Mesothelial cell of epicardium (in vitro differentiated cells): ENCODE measurements around the gene DGCR8. TPM values are rescaled to one million over a fixed set of nuclear protein-coding genes. Genes with fewer than 3 reads are reported as not detected.
"Not testable (repeated sequence)": the region's sequence is repeated elsewhere in the genome, so short reads cannot be mapped to it uniquely, and the experiment has no call there.

ENCODE experiments used
- DNase-seq, 2 experiments: peaks; one replicate each; pipeline ENCODE4 v3.0.0; 2021; ENCODE audit warnings: low spot score in 2 of 2; ENCODE audit not compliant: unreplicated experiment in 2 of 2
- H3K27ac Mint-ChIP-seq: 2 replicates; pipeline ENCODE4 v1.8.0; 2021; ENCODE audit warnings: mixed read lengths
- H3K27me3 Mint-ChIP-seq: 2 replicates; pipeline ENCODE4 v1.8.0; 2021; ENCODE audit warnings: low read depth, mixed read lengths
- H3K36me3 Mint-ChIP-seq: 2 replicates; pipeline ENCODE4 v1.8.0; 2021; ENCODE audit warnings: mixed read lengths
- H3K4me1 Mint-ChIP-seq: 2 replicates; pipeline ENCODE4 v1.8.0; 2021; ENCODE audit warnings: mixed read lengths
- H3K4me3 Mint-ChIP-seq: 2 replicates; pipeline ENCODE4 v1.8.0; 2021; ENCODE audit warnings: mild to moderate bottlenecking, moderate library complexity, mixed read lengths
- H3K9me3 Mint-ChIP-seq: 2 replicates; pipeline ENCODE4 v1.8.0; 2021; ENCODE audit warnings: mixed read lengths
- total RNA-seq: library from RNA; stranded (reverse); gene quantifications from 3 replicates; pipeline ENCODE4 v1.2.1, GENCODE V29; 2021
- TF ChIP-seq, protein P1 (sequence below): fragments of 200-600 bp; sonication (generic); IDR thresholded peaks from one replicate; pipeline ENCODE4 v1.5.0; 2021; ENCODE audit warnings: antibody characterized with exemption; ENCODE audit not compliant: unreplicated experiment

DGCR8 gene
- total RNA-seq, 1 donor from 2014 or later = 71.5 TPM

DNA sequence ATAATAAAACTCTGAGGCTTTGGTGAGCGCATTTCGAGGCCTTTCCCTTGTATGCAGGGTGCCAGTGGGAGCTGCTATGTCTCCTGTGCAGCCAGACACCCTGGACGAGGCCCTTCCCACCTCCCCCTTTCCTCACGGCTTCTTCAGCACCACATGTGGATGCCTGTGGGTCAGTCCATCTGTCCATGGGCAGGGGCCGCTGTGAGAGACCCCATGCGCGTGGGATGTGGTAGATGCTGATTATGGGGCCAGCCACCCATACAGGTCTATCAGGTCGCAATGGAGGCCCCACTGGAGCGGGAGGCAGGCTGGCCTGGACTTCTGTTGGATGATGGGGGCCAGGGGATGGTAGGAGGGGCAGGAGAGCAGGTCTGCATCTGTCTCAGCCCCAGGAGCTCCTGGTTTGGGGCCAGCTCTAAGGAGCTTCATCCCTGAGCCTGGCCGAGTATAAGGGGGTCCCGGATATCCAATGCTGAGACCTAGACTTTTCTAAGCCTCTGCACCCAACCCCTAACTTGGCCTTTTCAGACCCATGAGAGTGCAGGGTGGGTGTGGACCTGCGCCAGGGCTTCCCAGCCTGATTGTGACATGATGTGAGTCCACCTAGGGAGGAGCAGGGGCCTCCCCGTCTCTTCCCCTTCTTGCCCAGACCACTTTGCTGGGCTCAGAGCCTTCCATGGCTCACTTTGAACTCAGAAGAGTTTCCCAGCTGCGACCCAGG lies 14.0 kb upstream of the DGCR8 start:
- Mint-ChIP-seq H3K27me3 (no peaks in the 10 kb centered on the region), H3K4me1 (no peaks in the 10 kb centered on the region), H3K27ac (no peak overlapping the region), H3K36me3 (peaks cover 2% of the 10 kb centered on the region), H3K9me3 (no peaks in the 10 kb centered on the region), H3K4me3 (no peak overlapping the region)
- TF ChIP-seq, protein P1, sequence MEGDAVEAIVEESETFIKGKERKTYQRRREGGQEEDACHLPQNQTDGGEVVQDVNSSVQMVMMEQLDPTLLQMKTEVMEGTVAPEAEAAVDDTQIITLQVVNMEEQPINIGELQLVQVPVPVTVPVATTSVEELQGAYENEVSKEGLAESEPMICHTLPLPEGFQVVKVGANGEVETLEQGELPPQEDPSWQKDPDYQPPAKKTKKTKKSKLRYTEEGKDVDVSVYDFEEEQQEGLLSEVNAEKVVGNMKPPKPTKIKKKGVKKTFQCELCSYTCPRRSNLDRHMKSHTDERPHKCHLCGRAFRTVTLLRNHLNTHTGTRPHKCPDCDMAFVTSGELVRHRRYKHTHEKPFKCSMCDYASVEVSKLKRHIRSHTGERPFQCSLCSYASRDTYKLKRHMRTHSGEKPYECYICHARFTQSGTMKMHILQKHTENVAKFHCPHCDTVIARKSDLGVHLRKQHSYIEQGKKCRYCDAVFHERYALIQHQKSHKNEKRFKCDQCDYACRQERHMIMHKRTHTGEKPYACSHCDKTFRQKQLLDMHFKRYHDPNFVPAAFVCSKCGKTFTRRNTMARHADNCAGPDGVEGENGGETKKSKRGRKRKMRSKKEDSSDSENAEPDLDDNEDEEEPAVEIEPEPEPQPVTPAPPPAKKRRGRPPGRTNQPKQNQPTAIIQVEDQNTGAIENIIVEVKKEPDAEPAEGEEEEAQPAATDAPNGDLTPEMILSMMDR = no peak
- no peak for DNase-seq

GRCh38 chr22:20066617-20067383 lies 13.2 kb upstream of the DGCR8 start:
- H3K27ac Mint-ChIP-seq = no peak overlapping the region
- TF ChIP-seq, protein P1 = no peak
- H3K4me3 Mint-ChIP-seq = no peak overlapping the region
- DNase-seq = no peak
- no peaks in the 10 kb centered on the region for H3K9me3 Mint-ChIP-seq
- H3K4me1 Mint-ChIP-seq = no peaks in the 10 kb centered on the region
- H3K27me3 Mint-ChIP-seq = no peaks in the 10 kb centered on the region
- H3K36me3 Mint-ChIP-seq = peaks cover 2% of the 10 kb centered on the region

DNA sequence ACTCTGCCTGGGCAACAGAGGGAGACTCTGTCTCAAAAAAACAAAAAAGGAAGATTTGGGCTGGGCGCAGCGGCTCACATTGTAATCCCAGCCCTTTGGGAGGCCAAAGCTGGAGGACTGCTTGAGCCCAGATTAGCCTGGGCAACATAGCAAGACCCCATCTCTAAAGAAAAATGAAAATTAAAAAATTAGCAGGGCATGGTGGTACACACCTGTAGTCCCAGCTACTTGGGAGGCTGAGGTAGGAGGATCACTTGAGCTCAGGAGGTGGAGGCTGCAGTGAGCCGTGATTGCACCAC lies 12.7 kb upstream of the DGCR8 start:
- not testable (repeated sequence) for H3K9me3 Mint-ChIP-seq, H3K27ac Mint-ChIP-seq, H3K27me3 Mint-ChIP-seq, H3K4me3 Mint-ChIP-seq, H3K4me1 Mint-ChIP-seq, H3K36me3 Mint-ChIP-seq, DNase-seq

- TF ChIP-seq, protein P1 = no peak
- H3K4me1 Mint-ChIP-seq = no peaks in the 10 kb centered on the region
- H3K27me3 Mint-ChIP-seq = no peaks in the 10 kb centered on the region
- no peaks in the 10 kb centered on the region for H3K9me3 Mint-ChIP-seq
- no peak overlapping the region for H3K27ac Mint-ChIP-seq
- no peak overlapping the region for H3K4me3 Mint-ChIP-seq
- DNase-seq = no peak
- no peaks in the 10 kb centered on the region for H3K36me3 Mint-ChIP-seq
Measured at GRCh38 chr22:20068640-20069039, 11.4 kb upstream of the DGCR8 start.

- TF ChIP-seq, protein P1 = no peak
Measured at GRCh38 chr22:20069331-20070042, 10.6 kb upstream of the DGCR8 start.

GRCh38 chr22:20071524-20071972 lies 8.5 kb upstream of the DGCR8 start:
- Mint-ChIP-seq H3K27me3 (no peaks in the 10 kb centered on the region), H3K27ac (no peak overlapping the region), H3K9me3 (no peaks in the 10 kb centered on the region), H3K4me1 (no peaks in the 10 kb centered on the region), H3K4me3 (no peak overlapping the region), H3K36me3 (no peaks in the 10 kb centered on the region)
- TF ChIP-seq, protein P1 = no peak
- no peak for DNase-seq

More at GRCh38 chr22:20069331-20070042, 10.6 kb upstream of the DGCR8 start:
- DNase-seq = no peak
- Mint-ChIP-seq H3K36me3 (no peaks in the 10 kb centered on the region), H3K4me3 (no peak overlapping the region), H3K27me3 (no peaks in the 10 kb centered on the region), H3K27ac (no peak overlapping the region), H3K4me1 (no peaks in the 10 kb centered on the region), H3K9me3 (no peaks in the 10 kb centered on the region)
